AG10803 (cell line): Measurements from ENCODE around the gene SYCP2.

ENCODE experiments used
- DNase-seq: peaks from one replicate; pipeline ENCODE4 v3.0.0; 2010; ENCODE audit warnings: low read depth
- H3K4me3 ChIP-seq: 2 replicates; pipeline ENCODE4 v1.5.1; 2011; ENCODE audit warnings: mild to moderate bottlenecking, low read length, control low read depth
- CTCF ChIP-seq: conservative IDR thresholded peaks from 2 replicates; pipeline ENCODE4 v1.5.1; 2011; ENCODE audit warnings: mild to moderate bottlenecking, low read length, control low read depth, inconsistent platforms

Gene SYCP2, protein sequence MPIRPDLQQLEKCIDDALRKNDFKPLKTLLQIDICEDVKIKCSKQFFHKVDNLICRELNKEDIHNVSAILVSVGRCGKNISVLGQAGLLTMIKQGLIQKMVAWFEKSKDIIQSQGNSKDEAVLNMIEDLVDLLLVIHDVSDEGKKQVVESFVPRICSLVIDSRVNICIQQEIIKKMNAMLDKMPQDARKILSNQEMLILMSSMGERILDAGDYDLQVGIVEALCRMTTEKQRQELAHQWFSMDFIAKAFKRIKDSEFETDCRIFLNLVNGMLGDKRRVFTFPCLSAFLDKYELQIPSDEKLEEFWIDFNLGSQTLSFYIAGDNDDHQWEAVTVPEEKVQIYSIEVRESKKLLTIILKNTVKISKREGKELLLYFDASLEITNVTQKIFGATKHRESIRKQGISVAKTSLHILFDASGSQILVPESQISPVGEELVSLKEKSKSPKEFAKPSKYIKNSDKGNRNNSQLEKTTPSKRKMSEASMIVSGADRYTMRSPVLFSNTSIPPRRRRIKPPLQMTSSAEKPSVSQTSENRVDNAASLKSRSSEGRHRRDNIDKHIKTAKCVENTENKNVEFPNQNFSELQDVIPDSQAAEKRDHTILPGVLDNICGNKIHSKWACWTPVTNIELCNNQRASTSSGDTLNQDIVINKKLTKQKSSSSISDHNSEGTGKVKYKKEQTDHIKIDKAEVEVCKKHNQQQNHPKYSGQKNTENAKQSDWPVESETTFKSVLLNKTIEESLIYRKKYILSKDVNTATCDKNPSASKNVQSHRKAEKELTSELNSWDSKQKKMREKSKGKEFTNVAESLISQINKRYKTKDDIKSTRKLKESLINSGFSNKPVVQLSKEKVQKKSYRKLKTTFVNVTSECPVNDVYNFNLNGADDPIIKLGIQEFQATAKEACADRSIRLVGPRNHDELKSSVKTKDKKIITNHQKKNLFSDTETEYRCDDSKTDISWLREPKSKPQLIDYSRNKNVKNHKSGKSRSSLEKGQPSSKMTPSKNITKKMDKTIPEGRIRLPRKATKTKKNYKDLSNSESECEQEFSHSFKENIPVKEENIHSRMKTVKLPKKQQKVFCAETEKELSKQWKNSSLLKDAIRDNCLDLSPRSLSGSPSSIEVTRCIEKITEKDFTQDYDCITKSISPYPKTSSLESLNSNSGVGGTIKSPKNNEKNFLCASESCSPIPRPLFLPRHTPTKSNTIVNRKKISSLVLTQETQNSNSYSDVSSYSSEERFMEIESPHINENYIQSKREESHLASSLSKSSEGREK (N-terminal part only)

GRCh38 chr20:59933296-59933848, at the start of gene SYCP2:
TSS of gene SYCP2 (minus strand) at chr20:59933637. CDS start at chr20:59922413, 11,224 bp downstream.
- peak; percentile 36 for DNase-seq
- no peak for TF ChIP-seq CTCF
- H3K4me3 ChIP-seq, result peak within 1 kb of the TSS; percentile 71

- no peak overlapping the region for H3K4me3 ChIP-seq
- no peak for TF ChIP-seq CTCF
- no peak for DNase-seq
These were observed 49.6 kb upstream of the SYCP2 start for GRCh38 chr20:59983076-59983475.

GRCh38 chr20:59977086-59977485, 43.6 kb upstream of the SYCP2 start:
- TF ChIP-seq CTCF, result no peak
- no peak for DNase-seq

DNA sequence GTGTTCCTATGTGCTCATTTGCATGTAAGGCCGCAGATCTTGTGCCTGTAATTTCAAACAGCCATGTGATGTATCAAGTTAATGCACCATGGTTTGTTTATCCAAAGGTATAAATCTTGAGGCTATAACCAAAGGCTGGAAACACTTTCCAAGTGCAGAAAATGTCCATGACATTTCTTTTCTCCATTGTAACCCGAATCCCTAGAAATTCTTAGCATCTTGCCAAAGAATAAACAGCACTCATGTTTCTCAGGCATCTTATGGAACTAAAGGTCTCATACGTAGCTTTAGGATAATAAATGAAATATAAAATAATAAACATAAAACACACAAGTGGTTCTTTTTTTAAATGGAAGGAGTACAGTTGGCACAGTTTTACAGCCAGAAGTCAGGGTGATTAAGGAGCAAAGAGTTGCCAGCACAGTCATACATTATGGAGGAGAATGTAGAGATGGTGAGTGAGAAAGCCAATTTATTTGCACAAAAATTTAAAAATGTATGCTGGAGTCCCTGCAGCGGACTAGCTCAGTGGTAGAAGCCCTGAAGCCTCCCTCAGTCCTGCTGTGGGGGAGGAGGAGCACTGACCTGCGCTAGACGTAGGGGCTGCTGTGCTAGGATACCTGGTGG, 42.8 kb upstream of the SYCP2 start:
- no peak for TF ChIP-seq CTCF
- H3K4me3 ChIP-seq, result no peak overlapping the region

More at GRCh38 chr20:59977086-59977485, 43.6 kb upstream of the SYCP2 start:
- H3K4me3 ChIP-seq, result no peak overlapping the region

GRCh38 chr20:59972037-59972801, 38.8 kb upstream of the SYCP2 start:
- no peak overlapping the region for H3K4me3 ChIP-seq
- no peak for TF ChIP-seq CTCF
- DNase-seq, result no peak

More for the DNA sequence above, 42.8 kb upstream of the SYCP2 start:
- DNase-seq, result no peak

DNA sequence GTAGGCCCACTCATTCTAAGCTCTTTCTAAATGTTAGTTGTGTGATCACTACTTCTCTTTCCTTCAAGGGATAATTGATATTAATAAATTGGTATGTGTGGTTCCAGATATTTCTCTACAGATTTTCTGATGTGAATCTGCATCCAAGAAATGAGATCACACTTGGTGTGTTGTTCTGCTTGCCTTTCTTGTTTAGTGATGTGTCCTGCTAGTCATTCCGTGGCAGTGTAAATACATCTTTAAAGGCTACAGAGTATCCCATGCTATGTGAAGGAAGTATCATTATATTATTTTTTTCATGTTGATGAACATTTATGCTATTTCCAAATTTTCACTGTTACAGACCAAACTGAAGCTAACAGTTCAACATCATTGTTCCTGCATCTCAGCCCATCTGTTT, 38.0 kb upstream of the SYCP2 start:
- TF ChIP-seq CTCF, result no peak
- no peak overlapping the region for H3K4me3 ChIP-seq
- DNase-seq, result no peak
